HG02943 (cell line): ENCODE measurements around the gene MYO18B.

Source experiments
- ATAC-seq: cut with Tn5 transposase; IDR thresholded peaks from one replicate; pipeline ENCODE4 v1.9.1; 2021; ENCODE audit warnings: mild to moderate bottlenecking, low read depth, moderate library complexity; ENCODE audit not compliant: unreplicated experiment

MYO18B gene

GRCh38 chr22:25843660-25844405 lies 101.8 kb downstream of the MYO18B start:
- ATAC-seq, result no peak

- no peak for ATAC-seq
These were observed 102.6 kb downstream of the MYO18B start for GRCh38 chr22:25844601-25845000.

- no peak for ATAC-seq
These were observed 104.2 kb downstream of the MYO18B start for GRCh38 chr22:25845985-25846745.

DNA sequence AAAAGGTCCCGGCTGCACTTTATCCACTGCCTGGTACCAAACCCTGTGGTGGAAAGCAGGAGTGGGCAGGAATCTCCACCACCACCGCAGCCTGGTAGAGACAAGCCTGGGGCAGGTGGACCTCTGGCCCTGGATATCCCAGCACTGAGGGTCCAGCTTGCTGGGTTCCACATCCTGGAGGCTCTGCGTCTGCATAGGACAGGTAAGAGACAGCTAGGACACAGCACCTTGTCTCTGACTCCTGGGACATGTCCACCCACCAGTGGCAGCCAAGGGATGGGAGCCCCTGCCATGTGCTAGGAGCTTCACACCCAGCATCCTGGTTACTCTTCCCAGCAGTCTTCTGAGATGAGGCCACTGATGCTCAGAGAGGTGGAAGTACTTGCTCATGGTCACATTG lies 105.5 kb downstream of the MYO18B start:
- no peak for ATAC-seq

DNA sequence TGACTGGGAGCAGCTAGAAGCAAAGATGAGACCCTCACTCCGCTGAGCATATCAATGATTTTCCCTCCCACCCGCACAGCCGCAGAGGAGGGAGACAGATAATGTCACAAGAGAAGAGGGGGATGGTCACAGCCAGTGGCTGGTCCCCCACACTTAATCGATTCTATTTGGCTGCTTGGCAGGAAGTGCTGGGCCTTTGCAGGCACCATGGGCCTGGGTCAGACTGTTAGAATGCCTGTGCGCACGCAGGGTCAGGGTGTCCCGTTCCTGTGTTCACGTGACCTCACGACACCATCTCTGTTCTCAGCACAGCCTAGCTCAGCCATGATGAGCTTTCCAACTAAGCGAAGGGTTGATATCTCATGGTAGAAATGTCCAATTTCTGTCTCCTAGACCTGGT lies 107.0 kb downstream of the MYO18B start:
- ATAC-seq, result no peak

GRCh38 chr22:25849522-25849921 lies 107.5 kb downstream of the MYO18B start:
- ATAC-seq, result no peak

GRCh38 chr22:25852223-25852622 lies 110.2 kb downstream of the MYO18B start:
- ATAC-seq, result no peak

DNA sequence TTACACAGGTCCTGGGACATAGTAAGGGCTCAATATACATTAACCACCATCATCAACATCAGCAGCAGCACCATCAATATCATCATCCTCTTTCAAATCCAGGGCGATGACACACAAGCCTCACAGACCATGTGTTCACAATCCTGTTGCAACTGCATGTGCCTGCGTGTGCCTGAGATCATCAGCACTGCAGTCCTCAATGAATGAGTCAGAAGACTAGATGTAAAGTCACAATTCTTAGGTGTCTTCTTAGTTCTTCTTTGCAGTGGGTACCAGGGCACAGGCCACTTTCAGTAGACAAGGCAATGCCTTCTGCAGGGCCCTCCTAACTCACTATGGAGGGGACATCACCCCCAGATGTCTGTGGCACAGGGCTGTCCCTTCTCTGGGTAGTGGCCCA lies 111.1 kb downstream of the MYO18B start:
- ATAC-seq, result no peak

- ATAC-seq, result no peak
These were observed 111.7 kb downstream of the MYO18B start for GRCh38 chr22:25853501-25854284.

DNA sequence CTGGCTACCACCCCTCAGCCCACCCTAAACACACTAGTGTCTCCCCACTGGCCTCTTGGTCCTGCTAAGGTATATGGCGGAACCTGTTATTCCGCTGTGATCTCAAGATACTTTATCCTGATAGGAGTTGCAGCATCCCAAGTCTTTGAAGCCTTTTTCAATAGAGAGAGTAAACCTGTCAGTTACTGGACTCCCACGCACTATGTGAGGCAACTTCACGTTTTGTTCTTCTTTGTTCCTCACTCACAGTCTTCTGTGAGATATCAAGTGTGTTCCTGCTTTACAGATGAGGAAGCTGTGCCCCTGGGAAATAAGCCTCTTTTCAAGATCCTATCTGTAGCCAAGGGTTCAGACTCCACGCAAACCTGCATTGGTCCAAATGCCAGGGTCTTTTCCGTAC lies 127.8 kb downstream of the MYO18B start:
- ATAC-seq, result no peak

GRCh38 chr22:25874327-25874726 lies 132.3 kb downstream of the MYO18B start:
- ATAC-seq, result no peak

DNA sequence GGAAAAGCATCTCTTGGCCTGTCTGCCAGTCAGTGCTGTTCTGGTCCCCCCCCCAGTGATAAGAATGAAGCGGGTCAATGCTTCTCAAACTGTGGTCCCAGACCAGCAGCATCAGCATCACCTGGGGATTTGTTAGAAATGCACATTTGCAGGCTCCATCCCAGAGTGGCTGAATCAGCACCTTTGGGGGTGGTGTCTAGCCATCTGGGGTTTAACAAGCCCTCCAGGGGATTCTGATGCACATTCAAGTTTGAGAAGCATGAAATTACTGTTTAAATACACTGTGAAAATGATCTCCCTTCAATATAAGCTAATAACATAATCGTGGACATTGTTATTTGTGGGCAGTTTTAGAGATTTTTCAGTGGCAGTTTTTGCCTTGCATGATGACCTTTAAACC lies 133.5 kb downstream of the MYO18B start:
- no peak for ATAC-seq

GRCh38 chr22:25876871-25877270 lies 134.9 kb downstream of the MYO18B start:
- ATAC-seq, result no peak

GRCh38 chr22:25878933-25879332 lies 136.9 kb downstream of the MYO18B start:
- ATAC-seq, result no peak

GRCh38 chr22:25880524-25880923 lies 138.5 kb downstream of the MYO18B start:
- no peak for ATAC-seq

DNA sequence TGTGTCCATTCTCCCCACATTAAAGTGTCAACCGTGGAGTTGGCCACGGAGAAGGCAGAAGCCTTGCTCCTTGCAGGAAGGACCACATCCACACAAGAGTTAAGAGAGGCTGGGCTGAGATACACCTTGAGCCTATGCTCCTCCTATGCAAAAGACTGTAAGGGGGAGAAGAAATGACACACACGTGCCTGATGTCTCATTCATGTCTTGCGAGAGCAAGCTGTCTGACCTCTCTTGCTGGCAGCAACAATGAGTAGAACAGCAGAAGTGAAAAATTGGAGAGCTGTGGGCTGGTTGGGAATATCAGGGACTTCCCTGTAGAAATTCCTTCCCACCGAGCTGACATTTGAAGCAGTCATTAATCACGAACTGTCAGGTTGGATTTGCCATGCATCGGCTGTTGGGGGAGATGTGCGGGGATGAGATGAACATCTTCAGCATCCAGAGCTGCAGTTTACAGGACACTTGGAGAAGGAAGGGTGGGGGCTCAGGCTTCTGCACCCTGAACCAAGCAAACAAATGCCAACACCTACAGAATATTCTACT lies 139.3 kb downstream of the MYO18B start:
- no peak for ATAC-seq

GRCh38 chr22:25882360-25882759 lies 140.4 kb downstream of the MYO18B start:
- no peak for ATAC-seq

DNA sequence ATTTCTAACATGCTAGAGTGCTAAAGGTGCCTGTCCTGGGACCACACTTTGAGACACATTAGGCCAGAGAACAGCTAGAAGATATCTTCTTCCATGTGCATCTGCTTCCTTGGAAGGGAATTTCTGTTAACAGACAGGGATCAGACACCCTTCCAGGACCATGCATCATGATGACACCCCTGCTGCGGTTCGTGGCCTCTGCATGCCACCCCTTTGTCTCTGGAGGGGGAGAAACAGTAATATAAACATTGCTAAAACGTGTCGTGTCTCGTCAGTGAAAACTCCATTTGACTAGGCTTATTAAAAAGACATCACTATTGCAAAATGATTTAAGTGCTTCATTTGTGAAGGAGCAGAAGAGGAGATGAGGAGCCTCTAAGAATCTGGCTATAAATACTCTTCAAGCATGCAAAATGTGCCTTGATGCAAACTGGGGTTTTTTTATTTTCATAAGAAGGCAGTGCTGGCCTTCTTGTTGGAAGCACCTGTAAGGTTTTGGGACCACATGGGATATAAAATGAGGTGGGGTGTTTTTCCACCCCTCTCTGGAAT lies 141.6 kb downstream of the MYO18B start:
- ATAC-seq, result no peak

DNA sequence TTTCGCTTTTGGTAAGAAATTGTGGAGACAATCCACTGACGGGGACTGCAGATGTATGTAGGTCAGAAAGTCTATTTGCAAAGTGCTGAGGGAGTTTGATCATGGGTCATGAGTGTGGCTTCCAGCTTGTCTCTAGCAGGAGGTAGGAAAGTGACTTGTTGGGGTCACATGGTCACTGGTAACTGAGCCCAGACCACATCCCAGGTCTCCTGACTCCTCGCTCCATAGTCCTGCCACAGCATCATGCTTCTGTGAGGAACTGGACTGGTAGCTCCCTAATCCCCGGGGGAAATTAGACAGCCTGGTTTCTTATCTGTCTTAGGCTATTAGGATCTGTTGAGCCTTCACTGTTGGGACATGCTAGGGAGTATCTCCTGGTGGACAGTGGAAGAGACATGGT lies 142.1 kb downstream of the MYO18B start:
- no peak for ATAC-seq

- ATAC-seq, result no peak
These were observed 146.5 kb downstream of the MYO18B start for GRCh38 chr22:25888399-25889054.
